Measurements from ENCODE around the gene KIF1B. TPM values are rescaled to one million over a fixed set of nuclear protein-coding genes. Genes with fewer than 3 reads are reported as not detected.

KIF1B gene
- total RNA-seq, 4 donors from 2014 or later = 46.0 to 88.0 (median 51.2) TPM

- WGBS = 90% methylated on average over 3 of the region's 5 CpGs
- no peaks in the 10 kb centered on the region for H3K27me3 ChIP-seq
- H3K4me1 ChIP-seq = peaks cover 23% of the 10 kb centered on the region
- H3K4me3 ChIP-seq = no peak overlapping the region
- no peak overlapping the region for H3K27ac ChIP-seq
- DNase-seq (ENCODE audit: low spot score in 2 of 2) = no peak
- no peaks in the 10 kb centered on the region for H3K9me3 ChIP-seq
- H3K36me3 ChIP-seq = no peaks in the 10 kb centered on the region
- TF ChIP-seq EP300 (IDR thresholded peaks at IDR 0.05) = no peak
These were observed 218.6 kb downstream of the KIF1B start for GRCh38 chr1:10428984-10429383.

DNA sequence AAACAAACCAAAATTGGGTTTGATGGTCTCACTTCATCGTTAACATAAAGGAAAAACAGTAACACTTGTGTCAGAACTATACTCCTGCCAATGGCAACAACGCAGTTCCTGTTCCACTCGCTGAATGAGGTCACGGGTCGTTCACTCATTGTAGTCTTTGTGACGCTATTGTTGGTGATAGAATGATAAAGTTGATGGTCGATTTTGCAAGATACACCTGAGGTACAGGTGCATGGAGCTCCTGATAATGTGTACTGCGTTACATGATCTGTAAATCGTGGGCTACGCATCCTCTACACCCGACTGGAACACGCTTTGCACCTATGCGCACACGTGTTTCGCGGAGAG, 219.5 kb downstream of the KIF1B start:
- TF ChIP-seq CTCF (IDR thresholded peaks at IDR 0.05) (no peak), POLR2AphosphoS5 (IDR thresholded peaks at IDR 0.05) (no peak), POLR2A (IDR thresholded peaks at IDR 0.05) (no peak), EP300 (IDR thresholded peaks at IDR 0.05) (no peak)
- DNase-seq (ENCODE audit: low spot score in 2 of 2) = no peak
- Histone ChIP-seq H3K9me3 (no peaks in the 10 kb centered on the region), H3K36me3 (no peaks in the 10 kb centered on the region), H3K27ac (no peak overlapping the region), H3K4me1 (peaks cover 23% of the 10 kb centered on the region), H3K4me3 (peak overlapping the region; percentile 64), H3K27me3 (no peaks in the 10 kb centered on the region)
- 13% methylated on average over 10 of the region's 16 CpGs for WGBS

DNA sequence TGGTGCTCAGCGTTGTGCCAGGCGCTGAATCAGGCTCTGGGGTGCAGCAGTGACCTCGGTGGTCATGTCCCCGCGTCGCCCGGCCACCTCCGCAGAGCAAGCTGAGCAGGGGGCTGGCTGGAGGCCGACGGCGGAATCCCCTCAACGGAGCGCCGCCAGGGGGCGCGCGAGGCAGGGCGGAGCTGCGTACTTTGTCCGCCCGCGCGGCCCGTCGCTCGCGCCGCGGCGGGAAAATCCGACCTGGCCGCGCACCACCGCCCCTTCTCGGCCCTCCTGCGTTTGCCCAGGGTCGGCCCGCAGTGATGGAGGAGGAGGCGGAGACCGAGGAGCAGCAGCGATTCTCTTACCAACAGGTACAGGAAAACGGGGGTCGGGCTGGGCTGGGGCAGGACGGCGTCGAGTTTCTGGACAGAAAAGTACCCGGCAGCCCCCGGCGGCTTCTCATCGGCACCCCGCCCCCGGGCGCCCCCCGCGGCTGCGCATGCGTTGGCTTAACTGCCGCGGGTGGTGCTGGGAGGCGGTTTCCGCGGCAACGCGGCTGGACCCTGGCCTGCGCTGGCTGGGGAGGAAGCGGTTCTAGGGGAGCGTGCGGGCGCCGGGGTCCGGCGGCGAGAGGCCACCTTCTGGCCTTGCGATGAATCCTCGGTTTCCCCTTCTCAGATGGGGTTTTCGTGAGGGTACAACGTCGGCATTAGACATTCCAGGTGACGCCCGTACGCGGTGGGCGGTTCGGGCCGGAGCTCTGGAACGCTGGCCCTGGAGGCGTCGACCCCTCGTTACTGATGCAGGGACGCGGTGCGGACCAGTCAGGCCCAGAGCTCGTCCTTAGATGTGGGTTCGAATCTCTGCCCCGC, 220.1 kb downstream of the KIF1B start, which contains the start of gene CENPS:
TSS of gene CENPS (plus strand) at position 218 of the 854 bp plus-strand sequence. CDS start at position 303, 85 bp downstream.
- Histone ChIP-seq H3K4me1 (peaks cover 23% of the 10 kb centered on the region), H3K4me3 (peak within 1 kb of the TSS; percentile 64), H3K36me3 (no peaks in the 10 kb centered on the region), H3K27me3 (no peaks in the 10 kb centered on the region), H3K27ac (no peak within 1 kb of the TSS), H3K9me3 (no peaks in the 10 kb centered on the region)
- 0% methylated on average over 9 of the region's 95 CpGs for WGBS
- DNase-seq (ENCODE audit: low spot score in 2 of 2) = peak; percentile 89 to 91
- peak; percentile 10 for TF ChIP-seq EP300 (IDR thresholded peaks at IDR 0.05)
- no peak for TF ChIP-seq POLR2A (IDR thresholded peaks at IDR 0.05)
- peak; percentile 94 to 96 for TF ChIP-seq CTCF (IDR thresholded peaks at IDR 0.05)
- peak in 2 of 3 donors; percentile 40 to 94 for TF ChIP-seq POLR2AphosphoS5 (IDR thresholded peaks at IDR 0.05)

Other genes starting within 250 kb of the KIF1B start
- gene RBP7, start 213.3 kb upstream of the KIF1B start, total RNA-seq = 10 to 100 TPM; 13.0 to 34.0 (median 21.1) TPM
- gene UBE4B, start 177.6 kb upstream of the KIF1B start, total RNA-seq = 100 to 1,000 TPM in 2 of 4 donors, 10 to 100 TPM in 2; 65.6 to 145 (median 96.5) TPM
- 10 to 100 TPM; 42.3 to 78.8 (median 77.7) TPM for gene PGD, start 188.5 kb downstream of the KIF1B start, total RNA-seq
- gene CENPS, start 219.9 kb downstream of the KIF1B start, total RNA-seq = 1 to 10 TPM in 2 of 4 donors, under 1 TPM in 1, not detected in 1; 0.62 to 3.6 (median 2.5) TPM
- not detected for gene CORT, start 239.5 kb downstream of the KIF1B start, total RNA-seq